ENCODE data around the gene NUFIP2. TPM values are rescaled to one million over a fixed set of nuclear protein-coding genes. Genes with fewer than 3 reads are reported as not detected.

NUFIP2 gene
- total and polyA plus RNA-seq, 5 donors from 2014 or later: 6.4 to 80.6 (median 8.5) TPM

Other genes with a start within 250 kb of the NUFIP2 start
- gene MYO18A, start 113.8 kb downstream of the NUFIP2 start, total RNA-seq: 193 TPM
- gene MYO18A, start 113.8 kb downstream of the NUFIP2 start, polyA plus RNA-seq: 10 to 100 TPM; 16.8 to 22.6 (median 20.2) TPM
- not detected for gene CRYBA1, start 47.3 kb downstream of the NUFIP2 start, total RNA-seq
- gene CRYBA1, start 47.3 kb downstream of the NUFIP2 start, polyA plus RNA-seq: not detected
- 68.5 TPM for gene TAOK1, start 96.2 kb upstream of the NUFIP2 start, total RNA-seq
- gene TAOK1, start 96.2 kb upstream of the NUFIP2 start, polyA plus RNA-seq: 1 to 10 TPM; 2.2 to 5.2 (median 3.1) TPM

All from CD4-positive, CD25-positive, alpha-beta regulatory T cell (primary cell).